NB4 (cell line): ENCODE results near the gene SKIC8.
A peak's percentile ranks its signal among the peaks of the same experiment; 100 is the strongest.

Experiments
- CTCF ChIP-seq: IDR thresholded peaks from one replicate; pipeline ENCODE4 v1.5.1; 2012; ENCODE audit warnings: low read depth, low read length
- MAX ChIP-seq: IDR thresholded peaks from 2 replicates; pipeline ENCODE4 v1.6.1; 2011; ENCODE audit warnings: low read depth, low read length

GRCh38 chr15:78242128-78242527 is 57.3 kb downstream of the SKIC8 start:
- TF ChIP-seq CTCF, result peak; percentile 88
- no peak; the same call in 1 of the 2 replicates for TF ChIP-seq MAX
